Measurements from ENCODE around the gene PRKCH.
A peak's percentile ranks its signal among the peaks of the same experiment; 100 is the strongest.
"Not testable (repeated sequence)": the region's sequence is repeated elsewhere in the genome, so short reads cannot be mapped to it uniquely, and the experiment has no call there.

Gene PRKCH

DNA sequence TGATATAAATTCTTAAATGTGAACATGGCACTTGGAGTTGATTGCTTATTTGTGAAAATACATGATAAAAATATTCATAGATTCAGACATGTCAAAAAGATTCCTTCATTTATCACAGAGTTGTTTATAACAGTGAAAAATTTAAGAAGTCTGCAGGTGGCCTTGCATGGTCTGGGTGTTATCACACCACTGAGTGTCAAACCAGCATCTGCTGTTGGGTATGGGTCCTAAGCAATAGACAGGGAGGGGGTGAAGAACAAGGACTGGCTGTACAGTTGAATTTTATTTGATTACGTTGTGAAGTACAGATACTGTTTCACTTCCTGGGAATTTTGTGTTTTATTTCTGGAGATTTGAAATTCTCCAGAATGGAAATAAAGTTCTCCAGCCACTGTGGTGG, 193.5 kb downstream of the PRKCH start:
- no peak for DNase-seq (ENCODE audit: low read depth in 2 of 2)

GRCh38 chr14:61515436-61516117, 194.2 kb downstream of the PRKCH start:
- DNase-seq (ENCODE audit: low read depth in 2 of 2): no peak

DNA sequence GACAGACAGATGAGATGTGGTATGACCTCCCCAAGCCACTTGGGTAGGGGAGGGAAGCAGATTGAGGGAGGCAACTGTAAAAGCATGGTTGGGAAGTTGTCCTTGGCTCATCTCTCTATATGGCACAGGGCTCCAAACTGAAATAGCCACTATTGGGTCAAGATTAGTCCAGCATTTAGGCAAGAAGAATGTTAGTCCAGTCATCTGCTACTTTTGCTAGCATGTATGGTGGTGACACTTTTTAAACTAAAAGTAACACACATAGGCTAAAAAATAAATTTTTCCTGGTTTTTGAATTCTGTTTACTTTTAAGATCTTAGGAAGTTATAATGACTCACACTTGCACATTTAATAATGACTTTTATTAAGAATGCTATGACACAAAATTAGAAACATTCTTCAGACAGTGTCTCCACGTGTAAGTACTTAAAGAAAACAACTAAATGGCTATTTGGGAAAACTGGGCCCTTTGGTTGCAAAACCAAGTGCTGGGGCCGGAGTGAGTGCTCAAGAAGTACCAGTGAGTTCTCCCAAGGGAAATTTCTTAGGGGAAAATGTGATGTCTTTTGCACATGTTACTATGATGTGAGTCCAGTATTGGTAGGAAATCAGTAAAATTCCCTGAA, 194.9 kb downstream of the PRKCH start:
- DNase-seq (ENCODE audit: low read depth in 2 of 2): no peak

DNA sequence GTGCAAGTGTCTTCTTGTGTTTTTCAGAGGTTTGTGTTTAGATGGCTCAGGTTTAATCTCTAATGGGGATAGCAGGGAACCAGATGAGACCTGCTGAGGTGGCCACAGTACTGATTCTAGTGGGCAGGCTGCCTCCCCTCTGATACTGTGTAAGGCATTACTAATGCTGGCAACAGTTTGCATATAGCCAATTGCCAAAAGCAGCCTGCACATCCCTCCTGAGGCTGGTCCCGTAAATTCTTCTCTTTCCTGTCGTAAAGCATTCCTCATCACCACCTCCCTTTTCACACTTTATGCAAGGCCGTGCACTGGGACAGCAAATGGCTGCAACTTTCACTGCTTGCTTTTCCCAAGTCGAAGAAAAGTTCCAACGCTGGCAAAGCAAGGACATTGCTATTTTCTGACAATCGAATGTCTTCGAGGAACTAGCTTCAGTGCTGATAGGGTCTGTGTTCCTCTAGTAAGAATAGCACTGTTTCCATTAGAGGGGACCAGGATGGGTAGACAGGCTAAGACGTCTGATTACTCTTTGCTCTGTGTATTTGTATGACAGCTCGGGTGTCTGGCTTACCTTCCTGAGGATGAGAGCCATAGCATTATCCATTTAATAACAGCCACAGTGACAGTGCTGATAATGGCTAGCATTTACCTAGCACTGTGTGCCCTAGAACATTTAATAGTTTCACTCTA, 195.7 kb downstream of the PRKCH start:
- DNase-seq (ENCODE audit: low read depth in 2 of 2): no peak

GRCh38 chr14:61517911-61518384, 196.6 kb downstream of the PRKCH start:
- no peak for DNase-seq (ENCODE audit: low read depth in 2 of 2)

DNA sequence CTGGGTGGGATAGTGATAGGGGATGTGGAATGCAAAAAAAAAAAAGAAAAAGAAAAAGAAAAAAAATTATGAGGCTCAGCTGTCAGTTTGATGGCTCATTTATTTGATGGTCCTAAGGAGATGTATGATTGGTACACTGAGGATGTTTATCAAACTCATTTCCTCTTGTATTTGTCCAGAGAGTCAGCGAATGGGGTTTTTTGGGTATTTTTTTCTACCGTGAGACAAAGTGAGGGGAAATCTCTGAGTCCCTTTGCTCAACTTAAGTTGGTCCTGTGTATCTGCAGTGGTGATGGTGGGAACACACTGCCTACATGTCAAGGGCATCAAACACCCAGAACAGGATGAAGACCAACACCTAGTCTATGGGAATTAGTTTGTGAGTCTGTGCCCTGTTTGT, 197.0 kb downstream of the PRKCH start:
- DNase-seq (ENCODE audit: low read depth in 2 of 2): no peak

- no peak for DNase-seq (ENCODE audit: low read depth in 2 of 2)
Observed at GRCh38 chr14:61519106-61519505, 197.7 kb downstream of the PRKCH start.

DNA sequence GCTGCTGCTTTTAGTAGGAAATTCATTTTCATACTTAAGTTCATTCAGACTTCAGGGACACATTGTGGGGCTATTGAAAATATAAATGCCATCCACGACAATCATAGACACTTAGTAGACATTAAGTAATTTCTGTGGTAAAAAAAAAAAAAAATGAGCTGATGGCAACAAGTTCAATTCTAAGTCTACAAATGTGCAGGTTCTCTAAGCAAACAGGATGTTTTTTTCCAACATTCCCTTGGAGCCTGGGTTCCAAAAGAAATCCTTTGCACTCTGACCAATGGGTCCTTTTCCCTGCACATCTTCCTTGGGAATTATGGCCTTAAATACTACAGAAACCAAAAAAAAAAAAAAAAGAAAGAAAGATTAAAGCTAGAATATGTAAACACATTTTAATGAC, 198.4 kb downstream of the PRKCH start:
- no peak for DNase-seq (ENCODE audit: low read depth in 2 of 2)

DNA sequence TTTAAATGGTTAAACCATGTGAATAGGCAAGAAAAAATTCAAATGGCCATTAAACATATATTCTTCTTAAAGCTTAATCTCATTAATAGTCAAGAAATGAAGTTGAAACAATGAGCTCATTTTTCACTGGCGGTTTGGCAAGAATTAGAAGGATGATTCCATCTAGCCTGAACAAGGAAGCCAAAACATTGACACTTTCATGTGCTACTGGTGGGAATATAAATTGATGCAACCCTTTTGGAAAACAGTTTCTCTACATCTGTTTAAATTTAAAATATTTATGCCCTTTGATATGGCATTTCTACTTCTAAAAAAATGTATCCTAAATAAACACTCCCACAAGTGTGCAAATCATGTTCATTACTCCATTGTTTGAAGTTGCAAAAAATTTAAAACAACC, 199.2 kb downstream of the PRKCH start:
- no peak for DNase-seq (ENCODE audit: low read depth in 2 of 2)

DNA sequence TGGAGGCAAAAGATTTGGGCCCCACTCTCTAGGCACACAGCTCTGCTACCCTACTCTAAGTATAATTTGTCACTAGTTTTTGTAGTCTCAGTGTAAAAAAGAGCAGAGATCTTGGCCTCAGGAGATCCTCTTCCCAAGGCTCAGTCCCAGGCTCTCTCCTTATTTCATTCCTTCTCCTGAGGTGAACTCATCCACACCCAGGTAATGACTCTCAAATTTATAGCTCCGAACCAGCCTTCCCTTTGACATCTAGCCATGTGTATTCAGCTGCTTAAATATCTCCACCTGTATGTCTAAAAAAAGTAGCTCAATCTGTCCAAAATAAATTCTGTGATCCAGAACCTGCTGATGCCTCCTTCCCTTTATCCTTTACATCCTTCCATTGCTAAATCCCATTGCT, 200.4 kb downstream of the PRKCH start:
- DNase-seq (ENCODE audit: low read depth in 2 of 2): no peak

GRCh38 chr14:61523751-61524150, 202.4 kb downstream of the PRKCH start:
- DNase-seq (ENCODE audit: low read depth in 2 of 2): no peak

GRCh38 chr14:61524211-61524806, 202.9 kb downstream of the PRKCH start:
- DNase-seq (ENCODE audit: low read depth in 2 of 2): no peak

GRCh38 chr14:61524936-61525292, 203.5 kb downstream of the PRKCH start:
- DNase-seq (ENCODE audit: low read depth in 2 of 2): no peak

GRCh38 chr14:61525293-61526011, 204.1 kb downstream of the PRKCH start:
- DNase-seq (ENCODE audit: low read depth in 2 of 2): peak in 1 of 2 donors; percentile 37

DNA sequence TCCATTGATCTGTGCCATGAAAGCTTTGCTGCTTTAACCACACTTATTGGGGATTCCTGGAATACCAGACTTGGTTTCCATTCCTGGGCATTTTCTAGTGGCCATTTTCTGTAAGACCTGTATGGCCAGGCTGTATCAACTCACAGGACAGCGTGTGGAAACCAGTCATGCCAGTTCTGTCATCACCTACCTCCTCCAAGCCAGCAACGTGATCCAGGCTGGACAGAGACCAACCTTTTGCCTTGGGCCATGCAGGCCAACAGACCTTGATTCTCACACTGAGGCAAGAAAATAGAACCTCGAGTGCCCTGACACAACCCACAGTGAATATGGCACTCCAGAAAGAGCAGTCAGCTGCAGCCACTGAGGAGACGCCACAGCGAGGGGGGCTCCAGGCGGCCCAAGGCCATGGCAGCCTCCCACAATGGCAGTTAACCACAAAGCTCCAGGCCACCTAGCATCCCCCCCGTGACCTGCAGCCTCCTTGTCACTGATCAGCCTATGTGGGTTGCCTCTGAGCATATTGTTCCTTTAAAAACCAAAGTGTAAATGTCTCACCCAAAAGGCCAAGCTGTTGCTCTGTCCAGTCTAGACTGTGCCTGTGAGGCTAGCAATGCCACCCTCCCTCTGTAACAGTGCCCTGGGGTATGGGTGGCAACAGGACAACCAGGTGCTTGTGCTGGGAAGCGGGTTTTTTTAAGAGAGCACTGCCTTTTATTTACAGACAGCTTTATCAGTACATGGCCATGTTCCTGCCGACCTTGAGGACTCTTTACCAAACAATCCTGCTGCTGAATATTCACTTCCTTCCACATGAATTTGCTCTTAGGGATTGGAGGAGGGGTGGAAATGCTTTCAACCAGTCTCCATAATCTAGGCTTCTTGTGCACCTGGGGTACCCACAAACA, 205.3 kb downstream of the PRKCH start:
- DNase-seq (ENCODE audit: low read depth in 2 of 2): no peak

DNA sequence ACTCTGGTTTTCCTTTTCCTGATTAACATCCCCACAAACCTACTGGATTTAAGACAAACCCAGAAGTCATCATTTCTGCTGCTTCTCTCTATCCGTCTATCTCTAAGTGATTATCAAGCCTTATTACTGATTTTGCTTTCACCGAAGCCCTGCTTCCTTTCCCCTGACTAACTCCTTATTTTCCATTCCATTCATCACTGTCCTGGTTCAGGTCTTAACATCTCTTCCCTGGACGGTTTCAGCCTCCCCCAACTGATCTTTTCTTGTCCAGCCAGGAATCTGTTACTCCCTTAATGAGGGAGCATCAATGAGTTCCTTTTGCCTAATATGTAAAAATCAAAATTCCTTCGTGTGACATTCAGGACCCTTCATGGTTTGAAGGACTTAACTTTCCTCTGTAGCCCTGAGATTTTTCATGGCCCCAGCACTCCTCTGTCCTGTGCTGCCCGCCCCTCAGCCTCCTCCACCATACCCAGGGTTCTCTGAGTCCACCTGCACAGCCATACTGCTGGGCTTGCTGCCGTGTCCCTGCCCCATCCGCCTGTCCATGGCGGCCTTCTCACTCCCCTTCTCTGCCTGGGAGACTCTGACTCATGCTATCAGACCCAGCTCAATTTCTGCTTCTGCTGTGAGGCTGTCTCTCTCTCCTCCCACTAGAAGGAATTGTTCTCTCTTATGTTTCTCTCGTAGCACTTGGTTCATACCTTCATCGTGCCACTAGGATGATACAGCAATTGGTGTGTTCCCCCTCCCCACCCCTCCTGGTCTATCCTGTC, 206.1 kb downstream of the PRKCH start:
- DNase-seq (ENCODE audit: low read depth in 2 of 2): no peak

DNA sequence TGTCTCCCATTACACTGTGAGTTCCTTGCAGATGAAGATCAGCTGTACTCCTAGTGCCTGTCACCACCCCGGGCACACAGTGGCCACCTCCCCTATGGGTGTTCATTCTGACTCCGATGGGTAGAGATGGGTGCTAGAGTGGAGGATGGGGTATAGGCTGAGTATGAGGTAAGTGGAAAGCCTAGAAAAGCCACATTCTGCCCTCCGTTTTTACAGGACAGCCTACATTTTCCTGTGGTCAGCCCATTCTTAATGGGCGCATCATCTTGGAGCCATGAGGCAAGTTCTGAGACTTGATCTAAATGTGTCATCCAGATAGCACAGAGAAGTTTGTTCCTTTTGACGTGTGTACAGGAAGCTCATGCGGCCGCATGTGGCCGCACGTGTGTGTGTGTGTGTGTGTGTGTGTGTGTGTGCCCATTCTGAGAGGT, 207.2 kb downstream of the PRKCH start:
- DNase-seq (ENCODE audit: low read depth in 2 of 2): no peak

- DNase-seq (ENCODE audit: low read depth in 2 of 2): not testable (repeated sequence)
Observed at GRCh38 chr14:61529360-61529759, 208.0 kb downstream of the PRKCH start.

DNA sequence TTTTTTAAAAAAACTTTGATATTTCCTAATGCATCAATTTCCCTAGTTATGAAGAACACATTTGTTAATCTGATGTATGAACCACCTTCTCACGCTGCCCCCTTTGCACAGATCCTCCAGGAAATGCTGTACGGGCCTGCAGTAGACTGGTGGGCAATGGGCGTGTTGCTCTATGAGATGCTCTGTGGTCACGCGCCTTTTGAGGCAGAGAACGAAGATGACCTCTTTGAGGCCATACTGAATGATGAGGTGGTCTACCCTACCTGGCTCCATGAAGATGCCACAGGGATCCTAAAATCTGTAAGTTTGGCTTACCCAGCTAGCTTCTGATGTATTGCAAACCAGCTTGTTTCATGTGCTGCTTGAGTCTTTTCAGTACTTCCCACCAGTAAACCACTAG, 208.9 kb downstream of the PRKCH start:
- no peak for DNase-seq (ENCODE audit: low read depth in 2 of 2)

- no peak for DNase-seq (ENCODE audit: low read depth in 2 of 2)
Observed at GRCh38 chr14:61530896-61531295, 209.5 kb downstream of the PRKCH start.
